Smooth muscle cell (in vitro differentiated cells): ENCODE results near the gene TENM4. TPM values are rescaled to one million over a fixed set of nuclear protein-coding genes. Genes with fewer than 3 reads are reported as not detected.

Experiments
- DNase-seq: peaks from one replicate; lab custom pipeline; 2025; ENCODE audit not compliant: unreplicated experiment; lab: John Stamatoyannopoulos, UW
- H2AFZ ChIP-seq: fragments of 200-600 bp; sonication (generic); 2 replicates; pipeline ENCODE4 v1.6.0; 2016; ENCODE audit warnings: antibody characterized with exemption, low read depth, mild to moderate bottlenecking
- H3F3A ChIP-seq: fragments of 200-600 bp; sonication (generic); 2 replicates; pipeline ENCODE4 v1.6.0; 2017; ENCODE audit warnings: antibody characterized with exemption, low read depth
- H3K27ac ChIP-seq: fragments of 200-600 bp; sonication (generic); 2 replicates; pipeline ENCODE4 v1.5.1; 2016; ENCODE audit warnings: low read depth, mild to moderate bottlenecking
- H3K27me3 ChIP-seq: fragments of 200-600 bp; sonication (generic); 2 replicates; pipeline ENCODE4 v1.6.1; 2016; ENCODE audit warnings: low read depth, mild to moderate bottlenecking
- H3K36me3 ChIP-seq: fragments of 200-600 bp; sonication (generic); 2 replicates; pipeline ENCODE4 v1.5.1; 2016; ENCODE audit warnings: low read depth
- H3K4me1 ChIP-seq: fragments of 200-600 bp; sonication (generic); 2 replicates; pipeline ENCODE4 v1.5.1; 2016; ENCODE audit warnings: low read depth
- H3K4me2 ChIP-seq: fragments of 200-600 bp; sonication (generic); 2 replicates; pipeline ENCODE4 v1.6.0; 2016; ENCODE audit warnings: mild to moderate bottlenecking
- H3K4me3 ChIP-seq: fragments of 200-600 bp; sonication (generic); 2 replicates; pipeline ENCODE4 v1.5.1; 2016; ENCODE audit warnings: mild to moderate bottlenecking
- H3K79me2 ChIP-seq: fragments of 200-600 bp; sonication (generic); 2 replicates; pipeline ENCODE4 v1.6.0; 2016; ENCODE audit warnings: low read depth, mild to moderate bottlenecking
- H3K9ac ChIP-seq: fragments of 200-600 bp; sonication (generic); 2 replicates; pipeline ENCODE4 v1.6.0; 2016; ENCODE audit warnings: low read depth
- H3K9me3 ChIP-seq: fragments of 200-600 bp; sonication (generic); replicated peaks from 2 replicates; pipeline ENCODE4 v1.5.1; 2016; ENCODE audit warnings: low read depth
- H4K20me1 ChIP-seq: fragments of 200-600 bp; sonication (generic); 2 replicates; pipeline ENCODE4 v1.6.0; 2016; ENCODE audit warnings: low read depth
- WGBS: methylation state at CpG from one replicate; pipeline ENCODE4 v1.1.7; 2016; ENCODE audit warnings: low lambda C conversion rate; 5-methylcytosine and 5-hydroxymethylcytosine counted together
- polyA plus RNA-seq: library from polyadenylated mRNA; unstranded; fragments of >200 nt; fragmentation: Nextera tagmentation; extraction: Ambion mirVana; gene quantifications from 2 replicates; pipeline ENCODE4 v1.2.1, GENCODE V29; 2016
- total RNA-seq: library from RNA; depleted of rRNA; stranded (reverse); fragments of >200 nt; gene quantifications from 2 replicates; pipeline ENCODE4 v1.2.3, GENCODE V29; 2014
- TF ChIP-seq, protein P1 (sequence below): fragments of 200-600 bp; sonication (generic); IDR thresholded peaks from 2 replicates; pipeline ENCODE4 v1.5.1; 2017; ENCODE audit warnings: borderline replicate concordance, mild to moderate bottlenecking, antibody characterized with exemption; ENCODE audit not compliant: insufficient read depth, poor library complexity, severe bottlenecking

Gene TENM4
- total and polyA plus RNA-seq, 2 experiments from 2014 or later, result 31.6 to 38.2 TPM

GRCh38 chr11:78647986-78648875, 792.6 kb downstream of the TENM4 start:
- no peaks in the 10 kb centered on the region for H4K20me1 ChIP-seq
- no peak for DNase-seq
- 87% methylated on average over 9 of the region's 9 CpGs for WGBS
- TF ChIP-seq, protein P1, sequence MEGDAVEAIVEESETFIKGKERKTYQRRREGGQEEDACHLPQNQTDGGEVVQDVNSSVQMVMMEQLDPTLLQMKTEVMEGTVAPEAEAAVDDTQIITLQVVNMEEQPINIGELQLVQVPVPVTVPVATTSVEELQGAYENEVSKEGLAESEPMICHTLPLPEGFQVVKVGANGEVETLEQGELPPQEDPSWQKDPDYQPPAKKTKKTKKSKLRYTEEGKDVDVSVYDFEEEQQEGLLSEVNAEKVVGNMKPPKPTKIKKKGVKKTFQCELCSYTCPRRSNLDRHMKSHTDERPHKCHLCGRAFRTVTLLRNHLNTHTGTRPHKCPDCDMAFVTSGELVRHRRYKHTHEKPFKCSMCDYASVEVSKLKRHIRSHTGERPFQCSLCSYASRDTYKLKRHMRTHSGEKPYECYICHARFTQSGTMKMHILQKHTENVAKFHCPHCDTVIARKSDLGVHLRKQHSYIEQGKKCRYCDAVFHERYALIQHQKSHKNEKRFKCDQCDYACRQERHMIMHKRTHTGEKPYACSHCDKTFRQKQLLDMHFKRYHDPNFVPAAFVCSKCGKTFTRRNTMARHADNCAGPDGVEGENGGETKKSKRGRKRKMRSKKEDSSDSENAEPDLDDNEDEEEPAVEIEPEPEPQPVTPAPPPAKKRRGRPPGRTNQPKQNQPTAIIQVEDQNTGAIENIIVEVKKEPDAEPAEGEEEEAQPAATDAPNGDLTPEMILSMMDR, result no peak
- no peak overlapping the region for H2AFZ ChIP-seq
- H3F3A ChIP-seq, result no peaks in the 10 kb centered on the region
- H3K27ac ChIP-seq, result no peak overlapping the region
- H3K9me3 ChIP-seq, result no peaks in the 10 kb centered on the region
- no peaks in the 10 kb centered on the region for H3K36me3 ChIP-seq
- H3K4me1 ChIP-seq, result no peaks in the 10 kb centered on the region
- H3K79me2 ChIP-seq, result no peaks in the 10 kb centered on the region
- H3K27me3 ChIP-seq, result no peaks in the 10 kb centered on the region
- H3K4me2 ChIP-seq, result no peak overlapping the region
- no peak overlapping the region for H3K9ac ChIP-seq
- no peak overlapping the region for H3K4me3 ChIP-seq

DNA sequence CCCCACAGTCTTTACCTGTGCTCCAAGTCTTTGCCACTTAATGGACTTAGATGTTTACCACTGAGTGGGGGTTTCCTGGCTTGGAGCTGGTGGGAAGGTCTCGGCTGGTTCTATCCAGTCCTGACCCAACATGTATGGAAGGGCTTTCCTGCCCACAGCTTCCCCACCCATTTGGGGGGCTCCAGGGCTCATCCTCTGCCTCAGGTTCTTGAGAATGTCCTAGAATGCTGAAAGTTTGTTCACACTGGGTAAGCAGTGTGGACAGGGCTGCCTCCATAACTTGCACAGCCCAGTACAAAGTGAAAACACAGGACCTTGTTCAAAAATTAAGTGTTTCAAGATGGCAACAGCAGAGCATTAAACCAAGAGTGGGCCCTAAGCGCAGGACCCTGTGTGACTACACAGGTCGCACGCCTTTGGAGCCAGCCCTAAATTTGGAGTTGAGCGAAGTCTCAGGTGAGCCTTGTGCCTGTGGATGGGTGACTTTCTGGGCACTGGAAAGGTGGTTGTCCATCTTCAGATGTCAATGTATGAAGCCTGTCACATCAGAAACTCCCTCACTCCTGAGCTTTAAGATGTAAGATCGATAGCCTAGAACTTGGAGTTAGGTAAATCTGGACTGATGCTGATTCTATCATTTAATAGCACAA, 793.4 kb downstream of the TENM4 start:
- no peak for DNase-seq
- H3K9me3 ChIP-seq, result no peaks in the 10 kb centered on the region

DNA sequence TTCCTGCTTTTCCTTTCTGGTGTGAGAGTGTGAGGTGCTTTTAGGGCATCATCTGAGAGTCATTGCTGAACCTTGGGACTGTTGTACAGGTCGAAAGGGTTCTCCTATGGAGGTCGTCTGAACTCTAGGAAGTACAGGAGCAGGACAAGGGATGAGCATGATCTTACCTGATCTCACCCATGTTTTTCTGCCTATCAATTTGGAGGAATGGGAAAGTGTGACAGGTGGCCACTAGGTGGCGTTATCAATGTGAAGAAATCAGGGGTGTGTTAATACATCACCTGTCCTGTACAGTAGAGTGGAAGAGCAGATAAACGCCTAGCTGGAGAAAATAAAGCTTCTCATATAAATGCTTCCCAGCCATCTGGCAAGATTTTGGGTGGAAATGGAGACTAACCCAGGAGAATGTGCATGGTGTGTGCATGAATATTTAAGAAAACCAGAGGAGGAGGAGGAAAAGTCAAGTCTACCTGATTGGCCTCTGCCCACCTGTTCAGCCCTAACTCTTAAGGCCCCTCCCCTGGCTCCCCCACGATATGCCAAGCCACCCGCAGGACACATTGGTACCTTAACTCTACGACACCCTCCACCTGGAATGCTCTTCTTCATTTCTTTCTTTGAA, 794.2 kb downstream of the TENM4 start:
- Histone ChIP-seq H3K9ac (no peak overlapping the region), H2AFZ (no peak overlapping the region), H3K9me3 (no peaks in the 10 kb centered on the region), H3K4me3 (no peak overlapping the region), H3K4me2 (no peak overlapping the region), H3K27ac (no peak overlapping the region), H3K79me2 (no peaks in the 10 kb centered on the region), H4K20me1 (no peaks in the 10 kb centered on the region), H3K27me3 (no peaks in the 10 kb centered on the region), H3K4me1 (no peaks in the 10 kb centered on the region), H3F3A (no peaks in the 10 kb centered on the region), H3K36me3 (no peaks in the 10 kb centered on the region)
- TF ChIP-seq, protein P1, result peak; percentile 93
- no peak for DNase-seq
- 24% methylated on average over 7 of the region's 7 CpGs for WGBS

More for the DNA sequence above, 793.4 kb downstream of the TENM4 start:
- Histone ChIP-seq H3K4me2 (no peak overlapping the region), H4K20me1 (no peaks in the 10 kb centered on the region), H3F3A (no peaks in the 10 kb centered on the region), H3K27ac (no peak overlapping the region), H3K27me3 (no peaks in the 10 kb centered on the region), H3K79me2 (no peaks in the 10 kb centered on the region), H3K4me1 (no peaks in the 10 kb centered on the region), H2AFZ (no peak overlapping the region), H3K9ac (no peak overlapping the region), H3K4me3 (no peak overlapping the region), H3K36me3 (no peaks in the 10 kb centered on the region)
- WGBS, result 99% methylated on average over 6 of the region's 6 CpGs
- TF ChIP-seq, protein P1, result no peak
